Calu3 (cell line): Measurements from ENCODE around the gene ARL8A. TPM values are rescaled to one million over a fixed set of nuclear protein-coding genes. Genes with fewer than 3 reads are reported as not detected.

ENCODE experiments used
- BruUV-seq: library from RNA; stranded (reverse); fragments of 400-500 nt; replicated peaks from 2 replicates; lab custom pipeline; 2021; lab: Mats Ljungman, UMichigan
- CTCF ChIA-PET: fragments of 300-600 bp; sonication (Branson Sonifier 250); formaldehyde crosslinking; loops from one replicate; lab custom pipeline; 2022; ENCODE audit warnings: antibody characterized with exemption; lab: Charles Lee
- DNase-seq: peaks from one replicate; pipeline ENCODE4 v3.0.0; 2022
- H3K27ac Mint-ChIP-seq: one replicate; pipeline ENCODE4 v1.8.0; 2022; ENCODE audit warnings: mixed read lengths; ENCODE audit not compliant: unreplicated experiment
- H3K27me3 Mint-ChIP-seq: one replicate; pipeline ENCODE4 v1.8.0; 2022; ENCODE audit warnings: mixed read lengths; ENCODE audit not compliant: unreplicated experiment
- H3K36me3 Mint-ChIP-seq: one replicate; pipeline ENCODE4 v1.8.0; 2022; ENCODE audit warnings: mild to moderate bottlenecking, moderate library complexity, mixed read lengths; ENCODE audit not compliant: insufficient read depth, unreplicated experiment
- H3K4me1 Mint-ChIP-seq: one replicate; pipeline ENCODE4 v1.8.0; 2022; ENCODE audit warnings: mild to moderate bottlenecking, low read depth, mixed read lengths; ENCODE audit not compliant: unreplicated experiment
- H3K4me3 Mint-ChIP-seq: one replicate; pipeline ENCODE4 v1.8.0; 2022; ENCODE audit warnings: mild to moderate bottlenecking, low read depth, moderate library complexity, mixed read lengths; ENCODE audit not compliant: unreplicated experiment
- H3K9me3 Mint-ChIP-seq: one replicate; pipeline ENCODE4 v1.8.0; 2022; ENCODE audit warnings: low read depth, mixed read lengths; ENCODE audit not compliant: unreplicated experiment
- intact Hi-C: fragments of 100-400 bp; cut with micrococcal nuclease; formaldehyde crosslinking; loops from one replicate; pipeline ENCODE4 v1.10.0; 2022; ENCODE audit not compliant: unreplicated experiment
- total RNA-seq: library from RNA; stranded (reverse); gene quantifications from 2 replicates; pipeline ENCODE4 v1.2.3, GENCODE V29; 2022
- TF ChIP-seq, protein P1 (sequence below): fragments of 200-600 bp; IDR thresholded peaks from one replicate; pipeline ENCODE4 v1.8.0; 2022; ENCODE audit warnings: antibody characterized with exemption; ENCODE audit not compliant: unreplicated experiment

Gene ARL8A
- total RNA-seq, 1 experiment from 2014 or later, result 64.1 TPM

DNA sequence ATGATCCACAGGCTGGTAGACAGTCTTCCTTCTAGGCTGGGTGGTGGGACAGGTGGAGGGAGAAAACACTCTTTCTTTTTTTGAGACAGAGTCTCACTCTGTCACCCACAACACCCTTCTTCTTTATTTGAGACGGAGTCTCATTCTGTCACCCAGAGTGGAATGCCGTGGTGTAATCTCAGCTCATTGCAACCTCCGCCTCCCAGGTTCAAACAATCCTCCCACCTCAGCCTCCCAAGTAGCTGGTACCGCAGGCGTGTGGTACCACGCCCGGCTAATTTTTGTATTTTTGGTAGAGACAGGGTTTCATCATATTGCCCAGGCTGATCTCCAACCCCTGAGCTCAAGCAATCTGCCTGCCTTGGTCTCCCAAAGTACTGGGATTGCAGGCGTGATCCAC is 18.9 kb downstream of the ARL8A start:
- Mint-ChIP-seq H3K27me3 (peaks cover 20% of the 10 kb centered on the region), H3K36me3 (peaks cover 19% of the 10 kb centered on the region), H3K27ac (no peak overlapping the region), H3K4me3 (no peak overlapping the region), H3K9me3 (no peaks in the 10 kb centered on the region), H3K4me1 (peaks cover 24% of the 10 kb centered on the region)
- TF ChIP-seq, protein P1, sequence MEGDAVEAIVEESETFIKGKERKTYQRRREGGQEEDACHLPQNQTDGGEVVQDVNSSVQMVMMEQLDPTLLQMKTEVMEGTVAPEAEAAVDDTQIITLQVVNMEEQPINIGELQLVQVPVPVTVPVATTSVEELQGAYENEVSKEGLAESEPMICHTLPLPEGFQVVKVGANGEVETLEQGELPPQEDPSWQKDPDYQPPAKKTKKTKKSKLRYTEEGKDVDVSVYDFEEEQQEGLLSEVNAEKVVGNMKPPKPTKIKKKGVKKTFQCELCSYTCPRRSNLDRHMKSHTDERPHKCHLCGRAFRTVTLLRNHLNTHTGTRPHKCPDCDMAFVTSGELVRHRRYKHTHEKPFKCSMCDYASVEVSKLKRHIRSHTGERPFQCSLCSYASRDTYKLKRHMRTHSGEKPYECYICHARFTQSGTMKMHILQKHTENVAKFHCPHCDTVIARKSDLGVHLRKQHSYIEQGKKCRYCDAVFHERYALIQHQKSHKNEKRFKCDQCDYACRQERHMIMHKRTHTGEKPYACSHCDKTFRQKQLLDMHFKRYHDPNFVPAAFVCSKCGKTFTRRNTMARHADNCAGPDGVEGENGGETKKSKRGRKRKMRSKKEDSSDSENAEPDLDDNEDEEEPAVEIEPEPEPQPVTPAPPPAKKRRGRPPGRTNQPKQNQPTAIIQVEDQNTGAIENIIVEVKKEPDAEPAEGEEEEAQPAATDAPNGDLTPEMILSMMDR, result no peak
- intact Hi-C loops, result no loop called here
- DNase-seq, result no peak
- BruUV-seq, result no TSS peak
- CTCF ChIA-PET, result interaction anchor here (0.9 to 1.1 kb wide), 3 partner anchors 10 to 117 kb away, joined by 3 to 4 read pairs (median 3); no protein-coding TSS in a partner anchor

- H3K9me3 Mint-ChIP-seq, result no peaks in the 10 kb centered on the region
- CTCF ChIA-PET, result interaction anchor here (0.9 to 3.2 kb wide), 2 partner anchors 11 to 125 kb away, joined by 3 to 9 read pairs; no protein-coding TSS in a partner anchor
These were observed 20.4 kb downstream of the ARL8A start for GRCh38 chr1:202124142-202124541.

DNA sequence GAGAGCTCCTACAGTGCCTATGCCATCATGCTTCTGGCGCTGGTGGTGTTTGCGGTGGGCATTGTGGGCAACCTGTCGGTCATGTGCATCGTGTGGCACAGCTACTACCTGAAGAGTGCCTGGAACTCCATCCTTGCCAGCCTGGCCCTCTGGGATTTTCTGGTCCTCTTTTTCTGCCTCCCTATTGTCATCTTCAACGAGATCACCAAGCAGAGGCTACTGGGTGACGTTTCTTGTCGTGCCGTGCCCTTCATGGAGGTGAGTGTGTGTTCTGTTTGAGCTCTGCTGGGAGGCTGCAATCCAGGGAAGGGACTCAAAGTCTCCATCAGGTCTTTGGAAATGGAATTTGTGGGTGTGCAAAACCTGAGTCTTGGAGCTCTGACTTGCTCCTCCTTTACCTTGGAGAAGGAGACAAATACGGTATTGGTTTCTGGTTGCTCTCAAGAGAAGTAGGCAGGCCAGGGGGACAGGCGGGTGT is 21.2 kb downstream of the ARL8A start:
- H3K27ac Mint-ChIP-seq, result no peak overlapping the region

More at GRCh38 chr1:202124142-202124541, 20.4 kb downstream of the ARL8A start:
- no peak overlapping the region for H3K27ac Mint-ChIP-seq
- H3K27me3 Mint-ChIP-seq, result peaks cover 20% of the 10 kb centered on the region
- H3K4me1 Mint-ChIP-seq, result peaks cover 18% of the 10 kb centered on the region
- H3K4me3 Mint-ChIP-seq, result no peak overlapping the region
- no peak for DNase-seq
- peaks cover 8% of the 10 kb centered on the region for H3K36me3 Mint-ChIP-seq
- TF ChIP-seq, protein P1, result no peak
- intact Hi-C loops, result no loop called here
- BruUV-seq, result no TSS peak

DNA sequence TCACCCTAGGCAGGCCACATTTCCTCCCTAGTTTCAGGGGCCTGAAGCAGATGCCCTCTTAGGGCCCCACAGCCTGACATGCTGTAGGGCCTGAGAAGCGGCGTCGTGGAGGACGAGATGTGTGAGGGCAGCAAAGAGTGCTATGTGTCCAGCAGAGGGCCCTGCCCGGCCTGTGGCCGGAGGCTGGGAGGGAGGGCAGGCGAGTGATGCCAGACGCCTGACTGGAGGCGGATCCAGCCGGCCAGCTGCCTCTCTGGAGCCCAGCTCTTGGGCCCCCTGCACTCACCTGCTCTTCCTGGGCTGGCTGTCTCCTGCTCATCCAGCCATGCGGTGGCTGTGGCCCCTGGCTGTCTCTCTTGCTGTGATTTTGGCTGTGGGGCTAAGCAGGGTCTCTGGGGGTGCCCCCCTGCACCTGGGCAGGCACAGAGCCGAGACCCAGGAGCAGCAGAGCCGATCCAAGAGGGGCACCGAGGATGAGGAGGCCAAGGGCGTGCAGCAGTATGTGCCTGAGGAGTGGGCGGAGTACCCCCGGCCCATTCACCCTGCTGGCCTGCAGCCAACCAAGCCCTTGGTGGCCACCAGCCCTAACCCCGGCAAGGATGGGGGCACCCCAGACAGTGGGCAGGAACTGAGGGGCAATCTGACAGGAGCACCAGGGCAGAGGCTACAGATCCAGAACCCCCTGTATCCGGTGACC is 21.8 kb downstream of the ARL8A start, which contains the start of gene GPR37L1:
TSS of gene GPR37L1 (plus strand) at position 279 of the 697 bp plus-strand sequence. CDS start at position 326, 47 bp downstream.
- Mint-ChIP-seq H3K4me1 (peaks cover 14% of the 10 kb centered on the region), H3K9me3 (no peaks in the 10 kb centered on the region), H3K4me3 (no peak within 1 kb of the TSS), H3K27ac (peak within 1 kb of the TSS; percentile 11), H3K27me3 (peaks cover 20% of the 10 kb centered on the region), H3K36me3 (no peaks in the 10 kb centered on the region)
- peak; percentile 79 for DNase-seq
- BruUV-seq, result no TSS peak
- intact Hi-C loops, result loop anchor here (1.0 kb wide), 1 partner anchor 139 kb away; no protein-coding TSS in a partner anchor
- TF ChIP-seq, protein P1, result peak; percentile 72
- CTCF ChIA-PET, result interaction anchor here (0.7 to 3.2 kb wide), 5 partner anchors 12 to 123 kb away, joined by 4 to 9 read pairs (median 4); no protein-coding TSS in a partner anchor

More for the DNA sequence above, 21.2 kb downstream of the ARL8A start:
- Mint-ChIP-seq H3K4me3 (no peak overlapping the region), H3K9me3 (no peaks in the 10 kb centered on the region), H3K27me3 (peaks cover 20% of the 10 kb centered on the region), H3K4me1 (peaks cover 14% of the 10 kb centered on the region), H3K36me3 (peaks cover under 1% of the 10 kb centered on the region)
- no peak for DNase-seq
- TF ChIP-seq, protein P1, result no peak
- intact Hi-C loops, result no loop called here
- BruUV-seq, result no TSS peak
- CTCF ChIA-PET, result interaction anchor here (1.0 to 3.2 kb wide), 2 partner anchors 12 to 123 kb away, joined by 4 to 9 read pairs; no protein-coding TSS in a partner anchor
